Mesothelial cell of epicardium (in vitro differentiated cells): ENCODE results near the gene SLC23A2. TPM values are rescaled to one million over a fixed set of nuclear protein-coding genes. Genes with fewer than 3 reads are reported as not detected.

Experiments used
- DNase-seq, 2 experiments: peaks; one replicate each; pipeline ENCODE4 v3.0.0; 2021; ENCODE audit warnings: low spot score in 2 of 2; ENCODE audit not compliant: unreplicated experiment in 2 of 2
- H3K27ac Mint-ChIP-seq: 2 replicates; pipeline ENCODE4 v1.8.0; 2021; ENCODE audit warnings: mixed read lengths
- H3K27me3 Mint-ChIP-seq: 2 replicates; pipeline ENCODE4 v1.8.0; 2021; ENCODE audit warnings: low read depth, mixed read lengths
- H3K36me3 Mint-ChIP-seq: 2 replicates; pipeline ENCODE4 v1.8.0; 2021; ENCODE audit warnings: mixed read lengths
- H3K4me1 Mint-ChIP-seq: 2 replicates; pipeline ENCODE4 v1.8.0; 2021; ENCODE audit warnings: mixed read lengths
- H3K4me3 Mint-ChIP-seq: 2 replicates; pipeline ENCODE4 v1.8.0; 2021; ENCODE audit warnings: mild to moderate bottlenecking, moderate library complexity, mixed read lengths
- H3K9me3 Mint-ChIP-seq: 2 replicates; pipeline ENCODE4 v1.8.0; 2021; ENCODE audit warnings: mixed read lengths
- CTCF ChIP-seq: fragments of 200-600 bp; sonication (generic); IDR thresholded peaks from one replicate; pipeline ENCODE4 v1.5.0; 2021; ENCODE audit warnings: antibody characterized with exemption; ENCODE audit not compliant: unreplicated experiment
- total RNA-seq: library from RNA; stranded (reverse); gene quantifications from 3 replicates; pipeline ENCODE4 v1.2.1, GENCODE V29; 2021

SLC23A2 gene
- total RNA-seq, 1 donor from 2014 or later, result 33.7 TPM

DNA sequence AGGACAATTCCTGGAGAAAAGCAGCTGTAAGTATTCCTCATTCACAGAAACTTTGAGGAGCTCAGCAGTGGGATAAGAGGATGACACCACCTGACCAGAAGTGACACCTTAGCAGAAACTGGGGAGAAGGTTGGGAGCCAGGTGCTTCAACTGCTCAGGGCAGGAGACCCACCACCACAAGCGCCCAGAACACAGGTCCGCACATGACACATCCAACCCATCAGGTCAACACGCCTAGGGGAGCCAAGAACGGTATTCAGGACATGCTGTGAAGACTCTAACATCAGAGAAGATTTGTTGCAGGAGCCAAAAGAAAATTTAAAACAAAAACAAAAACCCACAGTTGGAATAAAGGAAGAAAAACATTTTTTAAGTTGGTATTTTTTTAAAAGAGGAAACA lies 50.5 kb downstream of the SLC23A2 start:
- H3K4me1 Mint-ChIP-seq, result peaks cover 2% of the 10 kb centered on the region
- H3K4me3 Mint-ChIP-seq, result no peak overlapping the region
- no peak for DNase-seq
- H3K36me3 Mint-ChIP-seq, result peaks cover 16% of the 10 kb centered on the region
- no peak overlapping the region for H3K27ac Mint-ChIP-seq
- no peak for TF ChIP-seq CTCF
- peaks cover 5% of the 10 kb centered on the region for H3K9me3 Mint-ChIP-seq
- no peaks in the 10 kb centered on the region for H3K27me3 Mint-ChIP-seq

GRCh38 chr20:4950437-4950836 lies 50.9 kb downstream of the SLC23A2 start:
- no peak overlapping the region for H3K27ac Mint-ChIP-seq
- peaks cover 2% of the 10 kb centered on the region for H3K4me1 Mint-ChIP-seq
- H3K27me3 Mint-ChIP-seq, result no peaks in the 10 kb centered on the region
- H3K4me3 Mint-ChIP-seq, result no peak overlapping the region
- DNase-seq, result no peak
- peaks cover 16% of the 10 kb centered on the region for H3K36me3 Mint-ChIP-seq
- peaks cover 5% of the 10 kb centered on the region for H3K9me3 Mint-ChIP-seq
- no peak for TF ChIP-seq CTCF

DNA sequence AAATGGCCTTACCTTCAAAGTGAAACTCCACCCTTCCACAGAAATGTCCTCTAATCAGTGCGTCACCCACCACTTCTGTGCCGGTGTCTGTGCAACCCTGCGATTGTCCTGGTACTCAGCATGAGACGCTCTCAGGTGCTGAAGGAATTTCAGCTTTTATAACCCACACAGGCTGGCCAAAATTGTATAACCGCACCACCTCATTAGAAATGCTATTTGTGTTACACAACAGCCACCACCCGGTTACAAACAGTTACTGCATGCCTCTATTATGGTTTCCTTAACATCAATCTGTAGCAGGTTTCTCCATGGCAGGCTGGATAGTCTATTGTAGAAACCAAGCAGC lies 51.5 kb downstream of the SLC23A2 start:
- Mint-ChIP-seq H3K4me1 (peaks cover 2% of the 10 kb centered on the region), H3K36me3 (peaks cover 16% of the 10 kb centered on the region), H3K27me3 (no peaks in the 10 kb centered on the region), H3K27ac (no peak overlapping the region), H3K9me3 (peaks cover 5% of the 10 kb centered on the region), H3K4me3 (no peak overlapping the region)
- no peak for DNase-seq
- TF ChIP-seq CTCF, result peak; percentile 29

- no peak for TF ChIP-seq CTCF
- no peaks in the 10 kb centered on the region for H3K27me3 Mint-ChIP-seq
- peaks cover 2% of the 10 kb centered on the region for H3K4me1 Mint-ChIP-seq
- DNase-seq, result no peak
- H3K9me3 Mint-ChIP-seq, result peaks cover 5% of the 10 kb centered on the region
- no peak overlapping the region for H3K4me3 Mint-ChIP-seq
- peaks cover 16% of the 10 kb centered on the region for H3K36me3 Mint-ChIP-seq
- H3K27ac Mint-ChIP-seq, result no peak overlapping the region
Measured at GRCh38 chr20:4947817-4948559, 53.3 kb downstream of the SLC23A2 start.

DNA sequence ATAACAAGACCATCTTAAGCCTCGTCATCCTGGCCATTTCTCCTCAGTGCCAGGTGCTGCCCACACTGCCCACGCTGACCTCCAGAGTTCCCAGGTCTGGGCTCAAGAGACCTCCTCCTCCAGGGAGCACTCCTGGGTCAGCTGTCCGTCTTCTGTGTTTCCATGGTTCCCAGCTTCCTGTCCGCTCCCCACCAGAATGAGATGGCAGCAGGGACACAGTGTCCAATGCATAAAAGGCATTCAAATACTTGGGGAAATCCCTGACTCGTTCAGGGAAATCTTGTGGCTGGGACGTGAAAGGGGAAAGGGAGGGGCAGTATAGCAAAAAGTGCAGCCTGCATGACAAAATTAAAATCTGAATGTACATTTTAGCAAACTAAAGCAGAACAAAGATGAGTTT lies 54.3 kb downstream of the SLC23A2 start:
- Mint-ChIP-seq H3K9me3 (peaks cover under 1% of the 10 kb centered on the region), H3K4me1 (peaks cover 8% of the 10 kb centered on the region), H3K27ac (no peak overlapping the region), H3K4me3 (no peak overlapping the region), H3K27me3 (no peaks in the 10 kb centered on the region), H3K36me3 (peaks cover 11% of the 10 kb centered on the region)
- no peak for TF ChIP-seq CTCF
- DNase-seq, result no peak
